ENCODE data around the gene COL21A1.
A peak's percentile ranks its signal among the peaks of the same experiment; 100 is the strongest.

COL21A1 gene

GRCh38 chr6:56041591-56041990 lies 205.8 kb downstream of the COL21A1 start:
- no peaks in the 10 kb centered on the region for H3K27me3 ChIP-seq (ENCODE audit: insufficient read depth, low read depth)
- H3K9ac ChIP-seq = no peak overlapping the region
- no peak for TF ChIP-seq CTCF (conservative IDR thresholded peaks at IDR 0.05; ENCODE audit: low read depth, low read length)
- no peaks in the 10 kb centered on the region for H4K20me1 ChIP-seq (ENCODE audit: insufficient read depth)
- H3K4me2 ChIP-seq = no peak overlapping the region
- peaks cover 11% of the 10 kb centered on the region for H3K4me1 ChIP-seq (ENCODE audit: low read depth, poor library complexity, severe bottlenecking)
- no peaks in the 10 kb centered on the region for H3K79me2 ChIP-seq (ENCODE audit: insufficient read depth, low read depth)
- no peaks in the 10 kb centered on the region for H3K36me3 ChIP-seq (ENCODE audit: insufficient read depth)
- H3K4me3 ChIP-seq (IDR thresholded peaks at IDR 0.05; ENCODE audit: insufficient read depth, low read depth, low read length) = no peak overlapping the region
- no peak overlapping the region for H2AFZ ChIP-seq (ENCODE audit: low read depth)
- no peak overlapping the region for H3K27ac ChIP-seq

GRCh38 chr6:56040889-56041301 lies 206.5 kb downstream of the COL21A1 start:
- Histone ChIP-seq H3K4me2 (no peak overlapping the region), H2AFZ (ENCODE audit: low read depth) (no peak overlapping the region), H3K27me3 (ENCODE audit: insufficient read depth, low read depth) (no peaks in the 10 kb centered on the region), H3K4me1 (ENCODE audit: low read depth, poor library complexity, severe bottlenecking) (peaks cover 11% of the 10 kb centered on the region), H3K27ac (no peak overlapping the region), H3K4me3 (IDR thresholded peaks at IDR 0.05; ENCODE audit: insufficient read depth, low read depth, low read length) (no peak overlapping the region), H4K20me1 (ENCODE audit: insufficient read depth) (no peaks in the 10 kb centered on the region), H3K36me3 (ENCODE audit: insufficient read depth) (no peaks in the 10 kb centered on the region), H3K9ac (no peak overlapping the region), H3K79me2 (ENCODE audit: insufficient read depth, low read depth) (no peaks in the 10 kb centered on the region)
- no peak for TF ChIP-seq CTCF (conservative IDR thresholded peaks at IDR 0.05; ENCODE audit: low read depth, low read length)

- Histone ChIP-seq H2AFZ (ENCODE audit: low read depth) (0 out of 2 replicates have a peak overlapping the region, but pooled peaks have one; percentile 15), H3K79me2 (ENCODE audit: insufficient read depth, low read depth) (no peaks in the 10 kb centered on the region), H3K9ac (no peak overlapping the region), H3K4me1 (ENCODE audit: low read depth, poor library complexity, severe bottlenecking) (peaks cover 11% of the 10 kb centered on the region), H3K4me3 (IDR thresholded peaks at IDR 0.05; ENCODE audit: insufficient read depth, low read depth, low read length) (no peak overlapping the region), H3K27me3 (ENCODE audit: insufficient read depth, low read depth) (no peaks in the 10 kb centered on the region), H3K27ac (no peak overlapping the region), H3K4me2 (no peak overlapping the region; the same call in 1 of the 2 replicates), H3K36me3 (ENCODE audit: insufficient read depth) (no peaks in the 10 kb centered on the region), H4K20me1 (ENCODE audit: insufficient read depth) (no peaks in the 10 kb centered on the region)
- TF ChIP-seq CTCF (conservative IDR thresholded peaks at IDR 0.05; ENCODE audit: low read depth, low read length) = no peak
Observed at GRCh38 chr6:56040223-56040622, 207.2 kb downstream of the COL21A1 start.

GRCh38 chr6:56038764-56039163 lies 208.6 kb downstream of the COL21A1 start:
- no peaks in the 10 kb centered on the region for H3K27me3 ChIP-seq (ENCODE audit: insufficient read depth, low read depth)
- H3K4me1 ChIP-seq (ENCODE audit: low read depth, poor library complexity, severe bottlenecking) = peaks cover 11% of the 10 kb centered on the region
- H2AFZ ChIP-seq (ENCODE audit: low read depth) = no peak overlapping the region
- H3K79me2 ChIP-seq (ENCODE audit: insufficient read depth, low read depth) = no peaks in the 10 kb centered on the region
- H4K20me1 ChIP-seq (ENCODE audit: insufficient read depth) = no peaks in the 10 kb centered on the region
- no peak overlapping the region for H3K9ac ChIP-seq
- H3K27ac ChIP-seq = no peak overlapping the region
- no peaks in the 10 kb centered on the region for H3K36me3 ChIP-seq (ENCODE audit: insufficient read depth)
- H3K4me2 ChIP-seq = no peak overlapping the region
- TF ChIP-seq CTCF (conservative IDR thresholded peaks at IDR 0.05; ENCODE audit: low read depth, low read length) = no peak
- H3K4me3 ChIP-seq (IDR thresholded peaks at IDR 0.05; ENCODE audit: insufficient read depth, low read depth, low read length) = no peak overlapping the region

Measured in KMS-11 (cell line).